ENCODE data around the gene PPM1H.
"Not testable (repeated sequence)": the region's sequence is repeated elsewhere in the genome, so short reads cannot be mapped to it uniquely, and the experiment has no call there.

The PPM1H gene

GRCh38 chr12:62839869-62840660 is 94.9 kb downstream of the PPM1H start:
- DNase-seq (ENCODE audit: low spot score) = no peak

DNA sequence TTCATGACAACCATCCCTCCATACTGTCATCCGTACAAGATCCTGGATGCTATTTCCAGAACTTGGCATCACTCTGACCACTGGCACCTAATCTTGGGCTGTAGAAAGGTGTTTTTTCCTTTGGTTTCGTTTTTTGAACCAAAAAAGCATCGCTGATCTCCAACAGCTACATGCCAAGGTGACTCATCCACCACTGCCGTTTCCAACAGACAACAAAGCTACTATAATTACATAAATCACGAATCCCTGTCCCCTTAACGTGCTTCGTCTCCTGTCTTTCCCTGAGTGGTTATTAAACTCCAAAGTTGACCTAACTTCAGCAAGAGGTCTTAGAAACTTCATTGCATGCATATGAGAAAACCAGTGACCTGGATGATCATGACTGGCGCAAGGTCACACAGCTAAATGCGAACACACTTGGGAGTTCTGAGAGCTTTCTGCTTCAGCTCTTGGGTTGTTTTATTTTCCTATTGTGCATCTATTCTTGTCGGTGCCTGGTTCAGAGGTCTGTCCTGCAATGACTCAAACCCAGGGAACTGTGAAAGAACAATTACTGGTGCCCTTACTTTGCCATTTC is 99.9 kb downstream of the PPM1H start:
- DNase-seq (ENCODE audit: low spot score) = peak; percentile 86

DNA sequence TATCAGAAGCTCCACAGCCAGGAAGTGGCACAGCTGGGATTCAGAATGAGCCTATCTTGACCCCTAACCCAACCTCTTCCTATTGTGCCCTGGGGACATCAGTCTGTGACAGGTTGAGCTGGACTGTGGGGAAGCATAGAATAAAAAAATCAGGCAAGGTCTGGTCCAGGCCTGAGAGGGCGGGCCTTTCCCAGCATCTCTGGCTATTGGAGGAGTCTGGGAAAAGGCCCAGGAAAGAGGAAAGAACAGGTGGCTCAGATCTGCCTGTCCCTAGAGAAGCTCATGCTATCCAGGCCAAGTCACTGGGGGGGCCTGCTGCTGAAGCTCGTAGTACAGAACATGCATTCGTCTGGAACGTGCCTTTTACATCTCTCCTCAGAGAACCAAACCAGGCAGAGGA is 100.5 kb downstream of the PPM1H start:
- peak; percentile 99 for DNase-seq (ENCODE audit: low spot score)

GRCh38 chr12:62833634-62834033 is 101.3 kb downstream of the PPM1H start:
- DNase-seq (ENCODE audit: low spot score) = no peak

DNA sequence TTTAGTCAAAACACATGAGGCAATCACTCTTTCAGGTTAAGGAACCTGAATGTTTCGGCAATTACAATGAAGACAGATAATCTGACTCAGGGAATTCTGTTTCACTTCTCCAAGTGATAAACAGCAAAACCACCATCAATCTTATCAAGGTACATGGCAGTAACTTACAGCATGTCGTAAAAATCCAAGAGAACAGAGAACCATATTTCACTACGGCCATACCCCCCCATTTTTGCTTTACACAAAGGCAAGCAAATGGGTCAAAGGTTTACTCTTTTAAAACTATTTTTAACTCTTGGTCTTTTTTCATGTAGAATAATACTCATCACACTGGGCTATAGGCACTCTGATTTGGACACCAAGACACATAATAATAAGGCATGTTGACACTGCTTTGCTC is 102.4 kb downstream of the PPM1H start:
- DNase-seq (ENCODE audit: low spot score) = no peak

DNA sequence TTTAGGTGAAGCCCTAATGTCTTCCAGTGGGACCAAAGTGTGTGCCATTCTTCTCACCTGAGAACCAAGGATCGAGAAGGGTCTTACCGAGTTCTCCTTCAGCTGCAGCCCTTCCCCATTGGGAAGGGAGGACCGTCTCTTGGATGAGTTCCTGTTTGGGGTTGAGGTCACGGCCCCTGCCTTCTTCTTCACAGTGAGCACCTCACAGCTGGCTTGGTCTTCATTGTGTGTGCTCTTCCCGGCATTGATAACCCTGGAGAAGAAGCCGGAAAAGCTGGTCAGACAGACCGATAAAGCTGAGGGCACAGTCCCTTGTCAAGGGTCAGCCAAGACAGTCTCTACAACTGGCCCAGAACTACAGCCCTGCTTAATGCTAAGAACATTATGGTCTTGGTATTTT is 102.9 kb downstream of the PPM1H start:
- DNase-seq (ENCODE audit: low spot score) = no peak

DNA sequence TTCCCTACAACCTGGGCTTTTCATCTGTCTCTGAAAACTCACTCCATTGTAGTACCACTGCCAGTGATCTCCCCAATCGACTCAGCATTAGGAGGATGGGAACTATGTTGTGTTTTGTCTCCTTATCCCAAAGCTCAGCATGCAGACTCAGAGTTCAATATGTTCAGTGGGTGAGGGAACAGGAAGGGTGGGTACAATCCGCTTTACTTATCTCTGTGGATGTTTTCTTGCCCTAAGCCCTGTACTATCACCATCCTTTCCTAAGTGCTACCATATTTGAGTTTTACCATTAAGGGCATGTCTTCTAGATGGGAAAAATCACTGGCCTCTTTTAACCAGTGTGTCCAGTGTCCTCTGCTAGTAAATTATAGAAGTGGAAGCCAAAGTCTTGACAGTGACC is 107.1 kb downstream of the PPM1H start:
- no peak for DNase-seq (ENCODE audit: low spot score)

GRCh38 chr12:62827042-62827441 is 107.9 kb downstream of the PPM1H start:
- DNase-seq (ENCODE audit: low spot score) = no peak

DNA sequence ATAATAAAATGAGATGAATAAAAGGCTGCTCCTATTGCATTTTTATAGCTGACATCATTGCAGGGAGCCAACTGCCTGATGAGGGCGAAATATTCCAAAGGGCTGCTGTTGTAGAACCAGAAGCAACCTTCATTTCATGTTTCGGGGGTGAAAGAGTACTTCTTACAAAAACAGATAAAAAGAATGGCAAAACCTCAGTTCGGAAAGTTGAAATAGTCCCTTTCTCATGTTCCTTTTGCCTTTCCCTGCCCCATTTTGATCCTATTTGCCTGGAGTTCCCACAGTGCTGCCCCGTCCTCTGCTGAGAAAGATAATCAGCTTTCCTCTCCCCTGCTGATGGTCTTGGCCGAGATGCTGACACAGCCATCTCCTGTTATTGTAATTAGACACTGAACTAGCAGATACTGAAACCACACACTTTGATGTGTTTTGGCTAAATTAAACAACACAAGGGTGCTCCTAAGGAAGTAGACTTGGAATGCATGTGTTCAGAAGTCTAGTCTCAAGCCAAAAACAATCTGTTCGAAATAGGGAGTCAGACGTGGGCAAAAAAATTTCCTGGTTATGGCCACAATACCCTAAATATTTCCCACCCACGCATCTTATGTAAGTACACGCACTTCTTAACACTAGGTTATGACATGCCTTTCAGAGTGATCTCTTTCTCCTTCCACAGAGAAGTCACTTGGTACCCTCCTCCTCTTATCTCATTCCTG is 117.2 kb downstream of the PPM1H start:
- peak; percentile 93 for DNase-seq (ENCODE audit: low spot score)

GRCh38 chr12:62814243-62814642 is 120.7 kb downstream of the PPM1H start:
- no peak for DNase-seq (ENCODE audit: low spot score)

- DNase-seq (ENCODE audit: low spot score) = peak; percentile 87
These were observed 121.7 kb downstream of the PPM1H start for GRCh38 chr12:62813031-62813829.

DNA sequence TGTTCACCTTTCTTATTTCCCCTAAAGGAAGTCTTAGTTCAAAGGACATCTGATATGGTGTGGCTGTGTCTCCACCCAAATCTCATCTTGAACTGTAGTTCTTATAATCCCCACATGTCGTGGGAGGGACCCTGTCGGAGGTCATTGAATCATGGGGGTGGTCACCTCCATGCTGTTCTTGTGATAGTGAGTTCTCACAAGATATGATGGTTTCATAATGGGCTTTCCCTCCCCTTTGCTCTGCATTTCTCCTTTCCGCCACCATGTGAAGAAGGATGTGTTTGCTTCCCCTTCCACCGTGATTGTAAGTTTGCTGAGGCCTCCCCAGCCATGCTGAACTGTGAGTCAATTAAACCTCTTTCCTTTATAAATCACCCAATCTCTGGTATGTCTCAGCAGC is 123.5 kb downstream of the PPM1H start:
- DNase-seq (ENCODE audit: low spot score) = not testable (repeated sequence)

DNA sequence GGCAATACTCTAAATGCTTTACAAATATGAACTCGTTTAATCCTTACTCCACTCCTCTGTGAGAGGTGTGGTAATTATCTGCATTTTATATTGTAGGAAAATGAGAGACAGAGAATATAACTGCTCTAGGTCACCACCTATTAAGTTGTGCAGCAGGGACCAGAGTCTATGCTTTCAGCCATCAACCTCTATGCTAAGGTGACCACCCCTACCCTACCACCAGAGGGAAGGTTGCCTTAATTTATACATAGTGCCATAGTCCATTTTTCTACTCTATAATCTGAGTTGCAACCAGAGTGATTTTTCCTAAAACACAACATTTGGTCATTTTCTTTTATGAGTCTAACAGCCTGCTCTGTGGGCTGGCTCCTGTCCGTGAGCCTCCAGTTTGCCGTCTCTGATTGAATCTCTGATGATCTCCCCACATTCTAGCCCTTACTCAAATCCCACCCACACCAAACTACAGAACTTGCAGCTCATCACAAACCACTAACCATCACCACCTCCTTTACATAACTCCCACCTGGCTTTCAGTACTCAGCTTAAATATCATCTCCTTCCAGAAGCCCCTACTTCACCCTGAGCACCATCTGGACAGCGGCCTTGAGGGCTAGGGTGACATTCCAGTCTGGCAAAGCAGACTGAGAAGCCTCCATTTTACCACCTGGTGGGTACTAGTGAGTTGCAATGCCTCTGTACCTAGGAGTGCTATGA is 126.6 kb downstream of the PPM1H start:
- no peak for DNase-seq (ENCODE audit: low spot score)

DNA sequence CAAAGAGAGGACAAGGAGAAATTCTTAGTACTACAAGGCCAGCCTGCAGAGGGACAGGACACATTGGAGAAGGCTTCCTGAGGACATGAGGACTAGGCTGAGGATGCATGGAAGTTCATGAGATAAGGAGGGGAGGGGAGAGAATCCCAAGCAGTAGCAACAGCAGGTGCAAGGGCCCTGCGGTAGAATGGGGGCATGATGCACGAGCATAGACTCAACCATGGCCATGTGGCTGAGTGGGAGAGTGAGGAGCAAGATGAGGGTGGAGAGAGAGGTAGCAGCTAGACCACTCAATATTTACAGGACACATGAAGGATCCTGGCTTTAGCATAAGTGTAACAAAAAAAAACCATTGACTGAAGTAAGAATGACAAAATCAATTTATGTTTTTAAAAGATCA is 128.1 kb downstream of the PPM1H start:
- no peak for DNase-seq (ENCODE audit: low spot score)

DNA sequence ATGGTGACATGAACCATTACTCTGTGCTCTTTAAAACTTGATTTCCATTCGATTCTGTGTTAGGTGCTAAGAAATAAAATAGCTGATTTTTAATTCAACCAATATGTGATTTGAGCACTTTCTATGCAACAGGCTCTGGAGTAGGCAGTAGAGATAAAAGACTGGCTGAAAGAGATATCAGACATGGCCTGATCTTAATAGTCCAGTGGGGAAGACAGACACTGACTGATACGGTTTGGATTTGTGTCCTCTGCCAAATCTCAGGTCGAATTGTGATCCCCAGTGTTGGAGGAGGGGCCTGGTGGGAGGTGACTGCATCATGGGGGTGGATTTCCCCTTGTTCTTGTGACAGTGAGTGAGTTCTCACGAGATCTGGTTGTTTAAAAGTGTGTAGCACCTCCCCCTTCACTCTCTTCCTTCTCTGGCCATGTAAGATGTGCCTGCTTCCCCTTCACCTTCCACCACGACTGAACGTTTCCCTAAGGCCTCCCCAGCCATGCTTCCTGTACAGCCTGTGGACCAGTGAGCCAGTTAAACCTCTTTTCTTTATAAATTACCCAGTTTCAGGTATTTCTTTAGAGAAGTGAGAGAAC is 128.6 kb downstream of the PPM1H start:
- DNase-seq (ENCODE audit: low spot score) = no peak

GRCh38 chr12:62805517-62805916 is 129.4 kb downstream of the PPM1H start:
- no peak for DNase-seq (ENCODE audit: low spot score)

- DNase-seq (ENCODE audit: low spot score) = no peak
These were observed 131.2 kb downstream of the PPM1H start for GRCh38 chr12:62803756-62804155.

DNA sequence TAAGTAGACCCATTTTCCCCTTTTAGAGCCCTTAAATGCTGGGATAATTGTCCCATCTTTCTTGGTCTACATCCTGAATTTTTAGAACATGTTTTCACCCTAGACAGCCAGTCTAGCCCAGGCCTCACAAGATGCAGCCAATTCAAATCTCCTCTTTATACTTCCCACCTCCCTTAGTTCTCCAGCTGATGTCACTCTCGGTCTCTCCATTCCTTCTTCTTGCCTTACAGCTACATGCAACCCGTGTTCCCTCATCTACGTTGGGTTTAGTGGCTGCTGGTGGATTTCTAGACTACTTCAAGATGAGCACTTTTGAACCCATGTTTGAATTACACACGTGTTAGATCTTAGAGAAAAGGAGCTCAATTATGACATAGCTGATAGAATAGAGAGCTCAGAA is 132.0 kb downstream of the PPM1H start:
- peak; percentile 87 for DNase-seq (ENCODE audit: low spot score)

DNA sequence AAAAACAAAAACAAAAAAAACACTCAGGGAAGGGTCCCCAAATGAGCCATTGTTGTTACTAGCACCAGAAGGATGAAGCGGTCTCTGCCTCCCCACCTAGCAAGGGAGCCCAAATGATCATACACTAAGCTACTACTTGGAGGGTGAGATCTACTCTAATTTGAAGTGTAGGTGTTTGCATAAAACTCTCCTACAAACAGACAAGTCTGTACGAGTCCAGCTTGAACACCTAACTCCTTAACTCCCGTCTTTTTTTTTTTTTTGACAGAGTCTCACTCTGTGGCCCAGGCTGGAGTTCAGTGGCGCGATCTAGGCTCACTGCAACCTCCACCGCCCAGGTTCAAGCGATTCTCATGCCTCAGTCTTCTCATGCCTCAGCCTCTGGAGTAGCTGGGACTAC is 132.6 kb downstream of the PPM1H start:
- DNase-seq (ENCODE audit: low spot score) = no peak

GRCh38 chr12:62801796-62802195 is 133.2 kb downstream of the PPM1H start:
- no peak for DNase-seq (ENCODE audit: low spot score)

DNA sequence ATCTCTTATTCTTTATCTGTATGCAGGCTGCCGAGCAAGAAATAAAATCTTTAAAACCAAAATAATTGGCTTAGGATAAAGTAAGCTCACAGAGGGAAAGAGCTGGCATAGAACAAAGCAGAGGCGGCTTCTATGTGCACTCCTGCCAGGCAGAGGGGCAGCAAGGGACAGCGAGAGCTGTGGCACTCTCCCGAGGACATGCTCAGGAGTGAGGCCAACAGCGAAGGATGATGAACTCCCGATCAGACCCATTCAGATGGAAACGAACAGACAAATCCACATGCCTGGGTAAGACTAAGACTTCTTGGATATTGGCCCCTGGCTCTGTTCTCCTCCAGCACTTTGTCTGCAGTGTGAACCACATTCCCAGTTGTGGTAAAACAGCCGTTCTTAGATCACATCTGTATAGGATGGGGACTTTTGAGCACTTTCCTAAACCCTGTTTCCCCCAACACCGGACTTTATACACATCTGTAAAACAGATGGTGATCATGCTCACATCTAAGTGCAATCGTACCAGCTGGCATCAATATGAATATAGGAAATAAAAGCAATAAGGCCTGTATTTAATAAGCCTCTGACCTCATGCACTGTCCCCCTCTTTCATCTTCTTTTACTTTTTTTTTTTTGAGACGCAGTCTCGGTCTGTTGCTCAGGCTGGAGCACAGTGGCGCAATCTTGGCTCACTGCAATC is 134.1 kb downstream of the PPM1H start:
- DNase-seq (ENCODE audit: low spot score) = no peak
